Bronchial epithelial cell (primary cell): ENCODE results near the gene TPGS1. TPM values are rescaled to one million over a fixed set of nuclear protein-coding genes. Genes with fewer than 3 reads are reported as not detected.

Experiments used
- DNase-seq: peaks from one replicate; pipeline ENCODE4 v3.0.0-alpha.2; 2010; ENCODE audit warnings: low read depth
- FAIRE-seq: peaks from 2 replicates; lab custom pipeline; 2011; peaks lifted over from hg19 to GRCh38; lab: Jason Lieb, UNC
- H3K27me3 ChIP-seq: 2 replicates; pipeline ENCODE4 v1.5.1; 2011; ENCODE audit warnings: low read length; ENCODE audit not compliant: control insufficient read depth, insufficient read depth
- H3K36me3 ChIP-seq: 2 replicates; pipeline ENCODE4 v1.5.1; 2011; ENCODE audit warnings: low read length; ENCODE audit not compliant: control insufficient read depth, insufficient read depth
- H3K4me3 ChIP-seq: 2 replicates; pipeline ENCODE4 v1.5.1; 2011; ENCODE audit warnings: mild to moderate bottlenecking, low read depth, low read length, control low read depth
- CTCF ChIP-seq: IDR thresholded peaks from 2 replicates; pipeline ENCODE4 v1.5.1; 2011; ENCODE audit warnings: mild to moderate bottlenecking, moderate library complexity, low read length, control low read depth, inconsistent platforms; ENCODE audit not compliant: insufficient read depth, severe bottlenecking
- total RNA-seq: library from RNA; depleted of rRNA; stranded (reverse); fragments of >200 nt; gene quantifications from 2 replicates; pipeline ENCODE4 v1.2.1, GENCODE V29; 2014

TPGS1 gene
- total RNA-seq, 1 donor from 2014 or later: 23.2 TPM

- H3K4me3 ChIP-seq: peak overlapping the region; percentile 76
- TF ChIP-seq CTCF: no peak
- peaks cover under 1% of the 10 kb centered on the region for H3K36me3 ChIP-seq
- DNase-seq (no peak), FAIRE-seq (no peak)
- H3K27me3 ChIP-seq: peaks cover 2% of the 10 kb centered on the region
Observed at GRCh38 chr19:530134-531008, 23.1 kb downstream of the TPGS1 start.

GRCh38 chr19:531009-531752, 23.9 kb downstream of the TPGS1 start:
- Histone ChIP-seq H3K4me3 (peak overlapping the region; percentile 90), H3K27me3 (no peaks in the 10 kb centered on the region), H3K36me3 (peaks cover 7% of the 10 kb centered on the region)
- no peak for TF ChIP-seq CTCF
- FAIRE-seq (no peak), DNase-seq (peak; percentile 48)

GRCh38 chr19:531753-532560, 24.7 kb downstream of the TPGS1 start, which contains the start of gene CDC34:
Gene CDC34 (plus strand): TSS chr19:531760. CDS start chr19:531932, 172 bp downstream.
- H3K27me3 ChIP-seq: no peaks in the 10 kb centered on the region
- peak within 1 kb of the TSS; percentile 90 for H3K4me3 ChIP-seq
- peaks cover 14% of the 10 kb centered on the region for H3K36me3 ChIP-seq
- TF ChIP-seq CTCF: no peak
- FAIRE-seq (no peak), DNase-seq (no peak)

DNA sequence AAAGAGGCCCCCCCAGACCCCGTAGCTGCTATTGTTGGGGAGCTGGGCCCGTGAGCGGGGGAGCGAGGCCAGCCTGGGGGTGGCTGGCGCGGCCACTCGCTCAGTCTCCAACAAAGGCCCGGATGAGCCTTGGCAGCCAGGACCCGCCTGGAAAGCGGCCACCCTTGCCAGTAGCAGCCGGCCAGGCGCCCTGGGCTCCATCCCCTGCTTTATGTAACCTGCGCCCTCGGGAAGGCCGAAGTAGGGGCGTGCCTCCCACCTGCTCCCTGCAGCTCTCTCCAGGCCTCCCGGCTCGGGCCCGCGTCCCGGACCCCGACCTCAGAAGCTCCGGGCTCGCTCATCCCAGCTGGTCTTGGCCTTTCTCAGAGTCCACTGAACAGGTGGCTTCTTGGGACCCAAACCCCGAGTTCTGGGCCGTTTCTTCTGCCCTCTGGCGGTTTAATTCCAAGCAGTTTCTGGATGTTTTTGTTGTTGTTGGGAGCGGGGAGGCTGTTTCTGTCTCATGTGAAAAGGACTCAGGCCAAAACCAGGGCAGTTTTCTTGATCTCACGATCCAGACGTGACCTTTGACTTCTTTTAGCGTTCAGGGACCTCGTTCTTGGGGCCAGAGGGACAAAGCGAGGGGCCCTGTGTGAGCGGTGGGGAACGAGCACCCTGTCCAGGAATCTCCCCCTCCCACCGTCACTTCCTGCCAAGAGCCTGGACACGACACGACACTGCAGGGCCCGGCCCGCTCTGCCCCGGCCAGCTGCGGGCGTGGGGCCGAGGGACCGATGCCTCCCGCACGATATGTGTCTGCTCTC, 25.5 kb downstream of the TPGS1 start:
- H3K4me3 ChIP-seq: peak overlapping the region; percentile 90
- TF ChIP-seq CTCF: peak; percentile 58
- peak; percentile 50 for DNase-seq
- peaks cover 14% of the 10 kb centered on the region for H3K36me3 ChIP-seq
- H3K27me3 ChIP-seq: no peaks in the 10 kb centered on the region
- no peak for FAIRE-seq
